CD4-positive, alpha-beta memory T cell (primary cell): ENCODE results near the gene TEDDM1. TPM values are rescaled to one million over a fixed set of nuclear protein-coding genes. Genes with fewer than 3 reads are reported as not detected.
A peak's percentile ranks its signal among the peaks of the same experiment; 100 is the strongest.

Experiments used
- CTCF ChIA-PET: fragments of 350-600 bp; sonication (Branson Sonifier 250); formaldehyde crosslinking; loops from one replicate; lab custom pipeline; 2021; ENCODE audit warnings: inconsistent platforms; ENCODE audit not compliant: partially characterized antibody; lab: Charles Lee
- POLR2A ChIA-PET: fragments of 350-600 bp; sonication (Branson Sonifier 250); formaldehyde crosslinking; loops from one replicate; lab custom pipeline; 2021; ENCODE audit not compliant: partially characterized antibody; lab: Charles Lee
- DNase-seq, 5 donors: peaks; one replicate each; pipeline versions ENCODE4 v3.0.0 to v3.0.0-alpha.2; 2020 to 2022; ENCODE audit warnings: mixed read lengths in 1 of 5
- H3K27ac ChIP-seq: one replicate; pipeline ENCODE4 v1.7.0; 2013; ENCODE audit warnings: low read depth, low read length
- H3K27me3 ChIP-seq: 2 replicates; pipeline ENCODE4 v1.7.0; 2013; ENCODE audit warnings: mild to moderate bottlenecking, low read length, moderate library complexity; ENCODE audit not compliant: insufficient read depth
- H3K36me3 ChIP-seq: 2 replicates; pipeline ENCODE4 v1.7.0; 2013; ENCODE audit warnings: mild to moderate bottlenecking, low read length, moderate library complexity; ENCODE audit not compliant: insufficient read depth
- H3K4me1 ChIP-seq: 2 replicates; pipeline ENCODE4 v1.7.0; 2013; ENCODE audit warnings: mild to moderate bottlenecking, low read length, moderate library complexity; ENCODE audit not compliant: insufficient read depth
- H3K4me3 ChIP-seq, 2 donors: one replicate each; pipeline ENCODE4 v1.7.0; 2013; ENCODE audit warnings: low read length in 2 of 2, mild to moderate bottlenecking in 1 of 2
- H3K9me3 ChIP-seq, 2 donors: one replicate each; pipeline ENCODE4 v1.7.0; 2013; ENCODE audit warnings: low read length in 2 of 2, control low read depth in 1 of 2; ENCODE audit not compliant: control insufficient read depth in 1 of 2
- H3K27ac Mint-ChIP-seq, 7 donors: one replicate each; pipeline ENCODE4 v1.8.0; 2020 to 2021; ENCODE audit warnings: mixed read lengths in 7 of 7, mild to moderate bottlenecking in 6 of 7, inconsistent platforms in 3 of 7, moderate library complexity in 3 of 7
- H3K27me3 Mint-ChIP-seq, 2 donors: one replicate each; pipeline ENCODE4 v1.8.0; 2020 to 2021; ENCODE audit warnings: mixed read lengths in 2 of 2
- H3K36me3 Mint-ChIP-seq, 2 donors: one replicate each; pipeline ENCODE4 v1.8.0; 2020 to 2021; ENCODE audit warnings: mixed read lengths in 2 of 2, inconsistent platforms in 1 of 2, mild to moderate bottlenecking in 1 of 2
- H3K4me1 Mint-ChIP-seq, 4 donors: one replicate each; pipeline ENCODE4 v1.8.0; 2020 to 2021; ENCODE audit warnings: mixed read lengths in 4 of 4, mild to moderate bottlenecking in 1 of 4
- H3K4me3 Mint-ChIP-seq, 8 donors: one replicate each; pipeline ENCODE4 v1.8.0; 2020 to 2021; ENCODE audit warnings: mixed read lengths in 8 of 8, mild to moderate bottlenecking in 7 of 8, moderate library complexity in 6 of 8, inconsistent platforms in 3 of 8
- H3K9me3 Mint-ChIP-seq, 8 donors: one replicate each; pipeline ENCODE4 v1.8.0; 2020 to 2021; ENCODE audit warnings: mixed read lengths in 8 of 8, mild to moderate bottlenecking in 5 of 8, inconsistent platforms in 3 of 8, moderate library complexity in 1 of 8
- intact Hi-C: fragments of 100-400 bp; cut with micrococcal nuclease; formaldehyde crosslinking; loops from one replicate; pipeline ENCODE4 v1.15.1; 2023
- polyA plus RNA-seq, 2 donors: library from polyadenylated mRNA; unstranded; fragments of 300-500 nt; fragmentation: Illumina TruSeq; gene quantifications; one replicate each; pipeline ENCODE4 v1.2.3, GENCODE V29; 2021
- total RNA-seq, 2 experiments: library from RNA; stranded (reverse); gene quantifications; one replicate each; pipeline ENCODE4 v1.2.3, GENCODE V29; 2021

The TEDDM1 gene
- total and polyA plus RNA-seq, 4 experiments from 2014 or later = not detected

DNA sequence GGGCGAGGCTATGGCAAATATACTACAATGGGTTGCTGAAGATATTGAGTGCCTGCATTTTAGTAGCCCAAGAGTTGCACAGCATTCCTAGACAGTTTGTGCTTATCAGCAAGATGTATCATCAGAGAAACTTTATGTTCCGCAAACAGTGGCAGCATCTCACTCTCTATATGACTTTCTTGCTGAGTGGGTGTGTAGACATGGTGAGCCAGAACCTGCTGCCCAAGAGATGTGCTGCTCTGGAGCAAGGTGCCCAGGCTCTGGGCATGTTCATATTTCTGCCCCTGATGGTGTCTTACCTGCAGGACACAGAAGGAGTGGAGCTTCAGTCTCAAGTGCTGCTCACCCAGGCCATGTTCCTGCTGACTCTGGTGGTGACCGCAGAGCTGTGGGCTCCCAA lies 41.3 kb upstream of the TEDDM1 start:
- Mint-ChIP-seq H3K4me1 (peaks cover 0 to 5% (median 3%) of the 10 kb centered on the region in 4 donors), H3K27me3 (peaks cover 4 to 5% of the 10 kb centered on the region in 2 donors), H3K4me3 (no peak overlapping the region), H3K36me3 (peaks cover 0 to 3% of the 10 kb centered on the region in 2 donors), H3K27ac (no peak overlapping the region), H3K9me3 (peaks cover 0 to 13% (median 7%) of the 10 kb centered on the region in 8 donors)
- no peaks in the 10 kb centered on the region for H3K9me3 ChIP-seq
- H3K27ac ChIP-seq = no peak overlapping the region
- DNase-seq = no peak
- CTCF ChIA-PET = no interaction called here
- H3K27me3 ChIP-seq = no peaks in the 10 kb centered on the region
- no peak overlapping the region for H3K4me3 ChIP-seq
- no peaks in the 10 kb centered on the region for H3K4me1 ChIP-seq
- no peaks in the 10 kb centered on the region for H3K36me3 ChIP-seq
- POLR2A ChIA-PET = no interaction called here
- intact Hi-C loops = no loop called here

DNA sequence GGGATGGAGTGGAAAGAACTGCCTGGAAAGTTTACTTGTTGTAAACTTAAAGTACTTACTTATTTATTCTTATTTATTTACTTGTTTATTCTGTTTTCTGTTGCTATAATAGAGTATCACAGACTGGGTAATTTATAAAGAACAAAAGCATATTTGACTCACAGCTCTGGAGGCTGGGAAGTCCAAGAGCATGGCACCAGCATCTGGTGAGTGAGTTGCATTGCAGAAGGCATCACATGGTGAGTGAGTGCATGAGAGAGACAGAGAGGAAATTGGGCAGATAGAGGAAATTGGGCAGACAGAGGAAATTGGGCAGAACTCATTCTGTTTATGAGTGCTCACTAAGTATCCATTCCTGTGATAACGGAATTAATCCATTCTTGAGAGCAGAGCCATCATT lies 37.9 kb upstream of the TEDDM1 start:
- peaks cover 0 to 3% of the 10 kb centered on the region in 2 donors for H3K36me3 Mint-ChIP-seq
- POLR2A ChIA-PET = no interaction called here
- H3K4me1 Mint-ChIP-seq = no peaks in the 10 kb centered on the region
- DNase-seq = no peak
- Histone ChIP-seq H3K36me3 (no peaks in the 10 kb centered on the region), H3K4me3 (no peak overlapping the region), H3K27me3 (no peaks in the 10 kb centered on the region), H3K27ac (no peak overlapping the region), H3K9me3 (no peaks in the 10 kb centered on the region), H3K4me1 (no peaks in the 10 kb centered on the region)
- intact Hi-C loops = no loop called here
- peaks cover 0 to 13% (median 7%) of the 10 kb centered on the region in 8 donors for H3K9me3 Mint-ChIP-seq
- peak overlapping the region in 1 of 7 donors; percentile 33 for H3K27ac Mint-ChIP-seq
- no peak overlapping the region for H3K4me3 Mint-ChIP-seq
- CTCF ChIA-PET = no interaction called here
- H3K27me3 Mint-ChIP-seq = peaks cover 2 to 3% of the 10 kb centered on the region in 2 donors

DNA sequence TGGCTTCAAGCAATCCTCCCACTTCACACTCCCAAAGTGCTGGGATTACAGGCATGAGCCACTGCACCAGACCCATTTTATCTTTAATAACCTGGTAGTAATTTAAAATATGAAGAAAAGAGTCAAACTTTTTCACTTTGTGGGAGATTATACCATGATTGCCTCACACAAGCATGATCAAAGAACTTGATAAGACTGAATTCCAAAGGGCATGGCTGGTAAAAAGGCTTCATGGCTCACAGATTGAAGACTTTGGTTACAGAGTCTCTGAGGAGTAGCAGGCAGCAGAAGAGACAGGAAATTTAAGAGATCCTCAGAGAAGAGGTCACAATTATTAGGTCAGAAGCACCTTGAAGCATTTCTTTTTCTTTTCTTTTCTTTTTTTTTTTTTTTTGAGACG lies 33.1 kb upstream of the TEDDM1 start:
- Mint-ChIP-seq H3K4me3 (no peak overlapping the region), H3K27ac (no peak overlapping the region), H3K4me1 (peaks cover 11 to 22% (median 17%) of the 10 kb centered on the region in 4 donors), H3K9me3 (peaks cover 0 to 9% (median 5%) of the 10 kb centered on the region in 8 donors), H3K36me3 (peaks cover 0 to 3% of the 10 kb centered on the region in 2 donors), H3K27me3 (peaks cover 1 to 2% of the 10 kb centered on the region in 2 donors)
- Histone ChIP-seq H3K36me3 (no peaks in the 10 kb centered on the region), H3K4me1 (peaks cover 17% of the 10 kb centered on the region), H3K9me3 (no peaks in the 10 kb centered on the region), H3K27me3 (no peaks in the 10 kb centered on the region), H3K27ac (no peak overlapping the region), H3K4me3 (no peak overlapping the region)
- DNase-seq = no peak
- intact Hi-C loops = no loop called here
- ChIA-PET CTCF (no interaction called here), POLR2A (no interaction called here)

DNA sequence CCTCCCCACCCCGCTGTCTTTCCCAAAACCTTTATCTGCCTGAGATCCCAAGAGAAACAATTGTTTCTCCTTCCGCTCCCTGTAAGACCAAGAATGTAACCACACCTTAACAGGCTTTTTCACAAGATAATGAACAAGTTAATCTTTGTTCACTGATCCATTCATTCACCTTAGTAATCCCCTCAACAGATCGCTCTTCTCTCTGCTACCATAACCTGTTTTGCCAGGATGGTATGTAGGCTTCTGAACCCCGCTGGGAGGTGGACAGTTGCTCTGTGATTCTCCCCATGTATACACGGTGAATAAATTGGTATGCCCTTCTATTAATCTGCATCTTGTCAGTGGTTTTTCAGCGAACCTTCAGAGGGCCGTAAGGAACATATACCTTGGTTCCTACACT lies 30.8 kb upstream of the TEDDM1 start:
- POLR2A ChIA-PET = no interaction called here
- H3K27me3 ChIP-seq = no peaks in the 10 kb centered on the region
- DNase-seq = no peak
- no peaks in the 10 kb centered on the region for H3K36me3 Mint-ChIP-seq
- H3K27me3 Mint-ChIP-seq = no peaks in the 10 kb centered on the region
- peak overlapping the region in 1 of 8 donors; percentile 1 for H3K4me3 Mint-ChIP-seq
- H3K9me3 Mint-ChIP-seq = peaks cover 0 to under 1% (median 0%) of the 10 kb centered on the region in 8 donors
- no peak overlapping the region for H3K27ac ChIP-seq
- H3K9me3 ChIP-seq = no peaks in the 10 kb centered on the region
- H3K4me1 Mint-ChIP-seq = peaks cover 11 to 22% (median 17%) of the 10 kb centered on the region in 4 donors
- peak overlapping the region in 3 of 7 donors; percentile 30 to 83 (median 57) for H3K27ac Mint-ChIP-seq
- intact Hi-C loops = no loop called here
- H3K36me3 ChIP-seq = no peaks in the 10 kb centered on the region
- peaks cover 17% of the 10 kb centered on the region for H3K4me1 ChIP-seq
- H3K4me3 ChIP-seq = no peak overlapping the region
- CTCF ChIA-PET = no interaction called here

DNA sequence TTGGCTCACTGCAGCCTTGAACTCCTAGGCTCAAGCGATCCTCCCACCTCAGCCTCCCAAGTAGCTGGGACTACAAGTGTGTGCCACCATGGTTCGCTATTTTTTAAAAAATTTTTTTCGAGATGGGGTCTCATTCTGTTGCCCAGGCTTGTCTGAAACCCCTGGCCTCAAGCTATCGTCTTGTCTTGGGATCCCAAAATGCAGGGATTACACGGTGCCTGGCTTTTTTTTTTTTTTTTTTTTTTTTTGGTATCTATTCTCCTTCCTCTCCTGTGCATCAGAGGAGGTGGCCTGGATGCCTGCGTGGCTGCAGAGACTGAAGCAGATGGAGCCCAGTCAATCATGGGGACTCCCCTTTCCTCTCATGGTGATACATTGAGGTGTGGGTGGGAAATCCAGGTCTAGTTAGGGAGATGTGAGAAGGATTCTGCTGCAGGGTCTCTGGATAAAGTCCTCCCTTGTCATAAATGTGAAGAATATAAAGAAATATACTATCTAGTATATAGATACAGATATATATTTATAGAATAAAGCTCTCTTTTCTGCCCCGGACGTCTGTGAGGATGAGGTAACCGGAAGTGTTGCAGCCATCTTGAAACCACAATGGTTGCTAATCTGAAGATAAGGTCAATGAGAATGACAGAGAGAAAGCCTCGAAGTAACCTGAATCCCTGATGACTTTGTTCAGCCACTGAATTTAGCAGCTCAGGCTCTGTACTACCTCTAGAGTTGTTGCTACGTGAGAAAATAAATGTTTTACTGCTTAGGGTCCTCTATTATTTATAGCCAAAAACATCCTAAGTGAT lies 30.0 kb upstream of the TEDDM1 start:
- ChIA-PET POLR2A (no interaction called here), CTCF (interaction anchor here (0.6 kb wide), 1 partner anchor 7 kb away, joined by 3 read pairs; no protein-coding TSS in a partner anchor)
- Mint-ChIP-seq H3K9me3 (peaks cover 0 to 1% (median 0%) of the 10 kb centered on the region in 8 donors), H3K4me3 (peak overlapping the region in 2 of 8 donors; percentile 16 to 42), H3K36me3 (no peaks in the 10 kb centered on the region), H3K27ac (peak overlapping the region in 5 of 7 donors; percentile 19 to 70 (median 55)), H3K4me1 (peaks cover 11 to 22% (median 17%) of the 10 kb centered on the region in 4 donors), H3K27me3 (no peaks in the 10 kb centered on the region)
- H3K4me1 ChIP-seq = peaks cover 17% of the 10 kb centered on the region
- peak; percentile 44 to 74 (median 53) for DNase-seq
- no peaks in the 10 kb centered on the region for H3K27me3 ChIP-seq
- intact Hi-C loops = no loop called here
- no peak overlapping the region for H3K4me3 ChIP-seq
- H3K27ac ChIP-seq = no peak overlapping the region
- H3K36me3 ChIP-seq = no peaks in the 10 kb centered on the region
- H3K9me3 ChIP-seq = no peaks in the 10 kb centered on the region

DNA sequence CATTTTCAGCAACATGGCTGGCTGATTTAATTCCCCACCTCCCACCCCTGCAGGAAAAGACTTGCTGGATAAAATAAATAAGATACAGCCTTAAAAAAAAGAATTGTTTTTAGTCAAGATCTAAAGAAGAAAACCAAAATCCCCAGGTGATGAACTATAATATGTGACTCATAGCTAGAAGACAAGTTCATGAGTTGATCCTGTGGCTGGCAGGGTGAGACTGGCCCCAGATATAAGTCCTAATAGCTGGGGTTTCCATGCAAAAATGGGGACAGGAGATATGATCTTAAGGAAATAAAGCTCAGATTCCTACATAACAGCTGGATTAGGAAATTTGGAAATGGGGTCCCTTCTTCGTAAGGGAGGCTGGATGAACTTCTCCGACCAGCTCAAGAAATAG lies 27.6 kb upstream of the TEDDM1 start:
- H3K27ac ChIP-seq = no peak overlapping the region
- Mint-ChIP-seq H3K4me3 (no peak overlapping the region), H3K4me1 (peaks cover 11 to 22% (median 17%) of the 10 kb centered on the region in 4 donors), H3K9me3 (peaks cover 0 to 1% (median 0%) of the 10 kb centered on the region in 8 donors), H3K27ac (no peak overlapping the region), H3K27me3 (no peaks in the 10 kb centered on the region), H3K36me3 (no peaks in the 10 kb centered on the region)
- no peak for DNase-seq
- intact Hi-C loops = no loop called here
- H3K36me3 ChIP-seq = no peaks in the 10 kb centered on the region
- peaks cover 17% of the 10 kb centered on the region for H3K4me1 ChIP-seq
- POLR2A ChIA-PET = no interaction called here
- CTCF ChIA-PET = interaction anchor here (0.7 kb wide), 1 partner anchor 17 kb away, joined by 4 read pairs; no protein-coding TSS in a partner anchor
- no peaks in the 10 kb centered on the region for H3K27me3 ChIP-seq
- H3K4me3 ChIP-seq = no peak overlapping the region
- H3K9me3 ChIP-seq = no peaks in the 10 kb centered on the region
